Neural progenitor cell (in vitro differentiated cells): ENCODE data around the gene GAP43. TPM values are rescaled to one million over a fixed set of nuclear protein-coding genes. Genes with fewer than 3 reads are reported as not detected.
A peak's percentile ranks its signal among the peaks of the same experiment; 100 is the strongest.

Source experiments
- DNase-seq: peaks from one replicate; pipeline ENCODE4 v3.0.0-alpha.2; 2016; ENCODE audit warnings: low spot score
- H2AFZ ChIP-seq: fragments of 200-600 bp; sonication (generic); replicated peaks from 2 replicates; pipeline ENCODE4 v1.6.1; 2016; ENCODE audit warnings: antibody characterized with exemption
- H3F3A ChIP-seq: fragments of 200-600 bp; sonication (generic); 2 replicates; pipeline ENCODE4 v1.6.1; 2016; ENCODE audit warnings: antibody characterized with exemption, low read depth
- H3K27ac ChIP-seq: fragments of 200-600 bp; sonication (generic); 2 replicates; pipeline ENCODE4 v1.5.1; 2016; ENCODE audit warnings: mild to moderate bottlenecking
- H3K27me3 ChIP-seq: fragments of 200-600 bp; sonication (generic); 2 replicates; pipeline ENCODE4 v1.6.1; 2016; ENCODE audit warnings: mild to moderate bottlenecking, moderate library complexity
- H3K36me3 ChIP-seq: fragments of 200-600 bp; sonication (generic); 2 replicates; pipeline ENCODE4 v1.5.1; 2016
- H3K4me1 ChIP-seq: fragments of 200-600 bp; sonication (generic); 2 replicates; pipeline ENCODE4 v1.6.1; 2016; ENCODE audit warnings: mixed run types
- H3K4me2 ChIP-seq: fragments of 200-600 bp; sonication (generic); 2 replicates; pipeline ENCODE4 v1.6.1; 2016
- H3K4me3 ChIP-seq: fragments of 200-600 bp; sonication (generic); 2 replicates; pipeline ENCODE4 v1.5.1; 2016
- H3K79me2 ChIP-seq: fragments of 200-600 bp; sonication (generic); 2 replicates; pipeline ENCODE4 v1.6.1; 2016; ENCODE audit warnings: low read depth
- H3K9ac ChIP-seq: fragments of 200-600 bp; sonication (generic); 2 replicates; pipeline ENCODE4 v1.6.1; 2016
- H3K9me3 ChIP-seq: fragments of 200-600 bp; sonication (generic); 2 replicates; pipeline ENCODE4 v1.5.1; 2016; ENCODE audit warnings: low read depth
- H4K20me1 ChIP-seq: fragments of 200-600 bp; sonication (generic); 2 replicates; pipeline ENCODE4 v1.6.1; 2016; ENCODE audit warnings: low read depth
- H3K27ac Mint-ChIP-seq: 3 replicates; pipeline ENCODE4 v1.8.0; 2021; ENCODE audit warnings: mixed read lengths
- H3K27me3 Mint-ChIP-seq: 2 replicates; pipeline ENCODE4 v1.8.0; 2022; ENCODE audit warnings: low read depth, mild to moderate bottlenecking, inconsistent platforms, moderate library complexity, mixed read lengths; ENCODE audit not compliant: insufficient read depth
- H3K36me3 Mint-ChIP-seq: 3 replicates; pipeline ENCODE4 v1.8.0; 2021; ENCODE audit warnings: mixed read lengths
- H3K4me1 Mint-ChIP-seq: 3 replicates; pipeline ENCODE4 v1.8.0; 2021; ENCODE audit warnings: mixed read lengths
- H3K4me3 Mint-ChIP-seq: 3 replicates; pipeline ENCODE4 v1.8.0; 2021; ENCODE audit warnings: mild to moderate bottlenecking, moderate library complexity, mixed read lengths
- H3K9me3 Mint-ChIP-seq: 3 replicates; pipeline ENCODE4 v1.8.0; 2020; ENCODE audit warnings: mixed read lengths
- EZH2 ChIP-seq: fragments of 200-600 bp; sonication (generic); IDR thresholded peaks from 2 replicates; pipeline ENCODE4 v1.6.1; 2017; ENCODE audit warnings: antibody characterized with exemption, mild to moderate bottlenecking, moderate library complexity
- EZH2phosphoT487 ChIP-seq: fragments of 200-600 bp; sonication (generic); IDR thresholded peaks from 2 replicates; pipeline ENCODE4 v1.6.1; 2017; ENCODE audit warnings: antibody characterized with exemption
- total RNA-seq: library from RNA; depleted of rRNA; stranded (reverse); fragments of >200 nt; gene quantifications from 2 replicates; pipeline ENCODE4 v1.2.3, GENCODE V29; 2015; ENCODE audit warnings: low replicate concordance
- TF ChIP-seq, protein P1 (sequence below): fragments of 200-600 bp; sonication (generic); IDR thresholded peaks from 2 replicates; pipeline ENCODE4 v1.5.1; 2017; ENCODE audit warnings: antibody characterized with exemption, mild to moderate bottlenecking

GAP43 gene
- total RNA-seq, 1 donor from 2014 or later: 5.0 TPM

DNA sequence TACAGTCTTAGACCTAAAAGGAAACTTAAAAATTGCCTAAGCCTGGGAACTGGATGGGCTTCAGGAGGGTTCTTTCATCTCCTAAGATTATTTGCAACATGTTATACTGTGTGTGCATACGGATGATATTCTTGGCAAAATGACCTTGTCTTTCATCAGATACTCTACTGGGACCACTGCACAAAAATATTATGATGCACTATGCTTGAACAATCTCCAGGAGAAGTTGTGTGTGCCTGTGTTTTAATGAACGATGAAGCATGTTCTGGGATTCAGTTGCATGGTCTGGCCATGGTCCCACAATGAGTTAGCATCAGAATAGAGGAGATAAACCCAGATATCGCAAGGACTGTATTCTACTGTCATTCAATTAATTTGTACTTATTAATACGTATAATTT, 68.7 kb downstream of the GAP43 start:
- H3K36me3 Mint-ChIP-seq: peaks cover 13% of the 10 kb centered on the region
- no peak overlapping the region for H3K4me3 Mint-ChIP-seq
- Histone ChIP-seq H3K36me3 (no peaks in the 10 kb centered on the region), H3K4me1 (no peaks in the 10 kb centered on the region), H4K20me1 (no peaks in the 10 kb centered on the region), H3K27me3 (no peaks in the 10 kb centered on the region), H3K79me2 (no peaks in the 10 kb centered on the region), H3F3A (no peaks in the 10 kb centered on the region), H3K9me3 (no peaks in the 10 kb centered on the region), H2AFZ (no peak overlapping the region), H3K4me2 (no peak overlapping the region), H3K4me3 (no peak overlapping the region), H3K9ac (no peak overlapping the region), H3K27ac (no peak overlapping the region)
- no peaks in the 10 kb centered on the region for H3K9me3 Mint-ChIP-seq
- TF ChIP-seq, protein P1, sequence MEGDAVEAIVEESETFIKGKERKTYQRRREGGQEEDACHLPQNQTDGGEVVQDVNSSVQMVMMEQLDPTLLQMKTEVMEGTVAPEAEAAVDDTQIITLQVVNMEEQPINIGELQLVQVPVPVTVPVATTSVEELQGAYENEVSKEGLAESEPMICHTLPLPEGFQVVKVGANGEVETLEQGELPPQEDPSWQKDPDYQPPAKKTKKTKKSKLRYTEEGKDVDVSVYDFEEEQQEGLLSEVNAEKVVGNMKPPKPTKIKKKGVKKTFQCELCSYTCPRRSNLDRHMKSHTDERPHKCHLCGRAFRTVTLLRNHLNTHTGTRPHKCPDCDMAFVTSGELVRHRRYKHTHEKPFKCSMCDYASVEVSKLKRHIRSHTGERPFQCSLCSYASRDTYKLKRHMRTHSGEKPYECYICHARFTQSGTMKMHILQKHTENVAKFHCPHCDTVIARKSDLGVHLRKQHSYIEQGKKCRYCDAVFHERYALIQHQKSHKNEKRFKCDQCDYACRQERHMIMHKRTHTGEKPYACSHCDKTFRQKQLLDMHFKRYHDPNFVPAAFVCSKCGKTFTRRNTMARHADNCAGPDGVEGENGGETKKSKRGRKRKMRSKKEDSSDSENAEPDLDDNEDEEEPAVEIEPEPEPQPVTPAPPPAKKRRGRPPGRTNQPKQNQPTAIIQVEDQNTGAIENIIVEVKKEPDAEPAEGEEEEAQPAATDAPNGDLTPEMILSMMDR: no peak
- TF ChIP-seq EZH2 (no peak), EZH2phosphoT487 (no peak)
- DNase-seq: no peak
- H3K27me3 Mint-ChIP-seq: no peaks in the 10 kb centered on the region
- no peak overlapping the region for H3K27ac Mint-ChIP-seq
- peaks cover 19% of the 10 kb centered on the region for H3K4me1 Mint-ChIP-seq

DNA sequence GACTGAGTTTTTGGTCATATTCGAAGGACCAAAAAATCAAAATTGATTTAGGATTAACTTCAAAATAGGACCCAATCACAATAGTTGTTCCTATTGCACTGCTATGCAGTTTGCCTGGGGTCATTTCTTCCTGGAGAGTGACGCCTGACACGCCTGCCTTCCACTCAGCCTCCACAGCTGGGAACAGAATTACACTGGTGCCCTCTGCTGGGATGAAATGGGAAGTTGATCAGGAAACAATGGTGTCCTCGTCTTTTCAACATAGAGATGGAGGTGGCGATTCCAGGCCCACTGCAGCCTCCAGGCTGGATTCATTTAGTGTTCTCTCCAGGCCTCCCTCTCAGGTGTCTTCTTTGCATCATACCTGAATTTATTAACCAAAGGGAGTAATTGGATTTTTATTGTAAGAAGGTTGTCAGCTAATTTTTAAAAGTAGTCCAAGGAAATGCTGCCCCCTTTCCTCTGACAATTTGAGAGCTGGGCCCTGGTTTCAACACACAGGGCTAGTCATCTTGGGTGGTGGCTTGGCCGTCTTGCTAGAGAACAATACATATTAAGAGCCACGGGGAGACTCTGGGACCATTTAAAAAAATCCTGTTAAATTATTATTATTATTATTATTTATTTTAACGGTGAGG, 69.7 kb downstream of the GAP43 start:
- H3K27me3 ChIP-seq: no peaks in the 10 kb centered on the region
- Mint-ChIP-seq H3K27me3 (no peaks in the 10 kb centered on the region), H3K4me3 (no peak overlapping the region), H3K9me3 (no peaks in the 10 kb centered on the region), H3K4me1 (peaks cover 19% of the 10 kb centered on the region), H3K36me3 (peaks cover 13% of the 10 kb centered on the region), H3K27ac (peak overlapping the region; percentile 19)
- peak overlapping the region; percentile 84 for H2AFZ ChIP-seq
- no peaks in the 10 kb centered on the region for H3K36me3 ChIP-seq
- H3F3A ChIP-seq: no peaks in the 10 kb centered on the region
- no peak overlapping the region for H3K9ac ChIP-seq
- DNase-seq: peak; percentile 85
- H3K4me1 ChIP-seq: no peaks in the 10 kb centered on the region
- H3K79me2 ChIP-seq: no peaks in the 10 kb centered on the region
- no peaks in the 10 kb centered on the region for H3K9me3 ChIP-seq
- H3K4me3 ChIP-seq: no peak overlapping the region
- no peak overlapping the region for H3K27ac ChIP-seq
- no peak overlapping the region for H3K4me2 ChIP-seq
- no peak for TF ChIP-seq EZH2phosphoT487
- TF ChIP-seq, protein P1: peak; percentile 91
- H4K20me1 ChIP-seq: no peaks in the 10 kb centered on the region

DNA sequence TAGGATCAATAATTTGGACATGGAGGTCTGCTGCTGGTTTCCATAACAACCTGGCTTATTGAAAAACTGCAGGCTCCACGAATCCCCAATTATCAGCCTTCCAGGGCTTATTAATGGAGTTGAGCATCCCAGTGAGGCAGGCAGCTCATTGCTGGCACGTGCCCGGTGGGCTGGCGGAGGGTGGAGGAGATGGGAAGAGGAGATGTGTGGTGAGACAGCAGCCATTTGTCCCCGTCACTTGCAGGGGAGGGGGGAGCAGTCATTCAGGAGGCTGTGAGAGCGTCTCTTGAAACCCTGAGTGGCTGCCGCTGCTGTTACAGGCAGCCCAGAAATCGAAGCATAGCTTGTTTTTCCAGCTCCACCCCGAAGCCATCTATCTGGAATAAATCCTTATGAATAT, 70.6 kb downstream of the GAP43 start:
- no peak overlapping the region for H3K27ac Mint-ChIP-seq
- Histone ChIP-seq H3K27ac (no peak overlapping the region), H3K4me3 (no peak overlapping the region)

More for the DNA sequence above, 70.6 kb downstream of the GAP43 start:
- no peaks in the 10 kb centered on the region for H3K9me3 ChIP-seq
- DNase-seq: no peak
- no peaks in the 10 kb centered on the region for H4K20me1 ChIP-seq
- no peaks in the 10 kb centered on the region for H3F3A ChIP-seq
- no peaks in the 10 kb centered on the region for H3K36me3 ChIP-seq
- H3K36me3 Mint-ChIP-seq: peaks cover 9% of the 10 kb centered on the region
- H3K9me3 Mint-ChIP-seq: no peaks in the 10 kb centered on the region
- H3K27me3 Mint-ChIP-seq: no peaks in the 10 kb centered on the region
- H3K4me3 Mint-ChIP-seq: no peak overlapping the region
- H3K27me3 ChIP-seq: no peaks in the 10 kb centered on the region
- H2AFZ ChIP-seq: no peak overlapping the region
- peaks cover 25% of the 10 kb centered on the region for H3K4me1 Mint-ChIP-seq
- no peak overlapping the region for H3K4me2 ChIP-seq
- H3K9ac ChIP-seq: no peak overlapping the region
- no peaks in the 10 kb centered on the region for H3K4me1 ChIP-seq
- TF ChIP-seq, protein P1: no peak
- TF ChIP-seq EZH2 (no peak), EZH2phosphoT487 (no peak)
- no peaks in the 10 kb centered on the region for H3K79me2 ChIP-seq
